Measurements from ENCODE around the gene ZBTB44.

Gene ZBTB44

DNA sequence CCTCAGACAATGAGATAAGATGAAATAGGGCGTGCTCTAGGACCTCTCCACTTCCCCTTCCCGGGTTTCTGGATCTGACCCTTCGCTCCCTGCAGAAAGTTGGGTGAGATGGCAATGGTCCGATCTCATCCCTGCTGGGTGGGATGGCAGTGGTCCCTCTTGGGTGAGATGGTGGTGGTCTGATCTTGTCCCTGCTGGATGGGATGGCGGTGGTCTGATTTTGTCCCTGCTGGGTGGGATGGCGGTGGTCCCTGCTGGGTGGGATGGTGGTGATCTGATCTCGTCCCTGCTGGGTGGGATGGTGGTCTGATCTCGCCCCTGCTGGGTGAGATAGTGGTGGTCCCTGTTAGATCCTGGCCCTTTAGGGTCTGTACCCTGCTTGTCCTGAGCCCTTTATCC lies 133.8 kb downstream of the ZBTB44 start:
- peak overlapping the region; percentile 37 for H3K4me3 ChIP-seq (ENCODE audit: low read depth, low read length)
- DNase-seq (ENCODE audit: low read depth): no peak
- TF ChIP-seq, protein P1, sequence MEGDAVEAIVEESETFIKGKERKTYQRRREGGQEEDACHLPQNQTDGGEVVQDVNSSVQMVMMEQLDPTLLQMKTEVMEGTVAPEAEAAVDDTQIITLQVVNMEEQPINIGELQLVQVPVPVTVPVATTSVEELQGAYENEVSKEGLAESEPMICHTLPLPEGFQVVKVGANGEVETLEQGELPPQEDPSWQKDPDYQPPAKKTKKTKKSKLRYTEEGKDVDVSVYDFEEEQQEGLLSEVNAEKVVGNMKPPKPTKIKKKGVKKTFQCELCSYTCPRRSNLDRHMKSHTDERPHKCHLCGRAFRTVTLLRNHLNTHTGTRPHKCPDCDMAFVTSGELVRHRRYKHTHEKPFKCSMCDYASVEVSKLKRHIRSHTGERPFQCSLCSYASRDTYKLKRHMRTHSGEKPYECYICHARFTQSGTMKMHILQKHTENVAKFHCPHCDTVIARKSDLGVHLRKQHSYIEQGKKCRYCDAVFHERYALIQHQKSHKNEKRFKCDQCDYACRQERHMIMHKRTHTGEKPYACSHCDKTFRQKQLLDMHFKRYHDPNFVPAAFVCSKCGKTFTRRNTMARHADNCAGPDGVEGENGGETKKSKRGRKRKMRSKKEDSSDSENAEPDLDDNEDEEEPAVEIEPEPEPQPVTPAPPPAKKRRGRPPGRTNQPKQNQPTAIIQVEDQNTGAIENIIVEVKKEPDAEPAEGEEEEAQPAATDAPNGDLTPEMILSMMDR (IDR thresholded peaks at IDR 0.05; ENCODE audit: control insufficient read depth, extremely low read depth, insufficient read depth): no peak

DNA sequence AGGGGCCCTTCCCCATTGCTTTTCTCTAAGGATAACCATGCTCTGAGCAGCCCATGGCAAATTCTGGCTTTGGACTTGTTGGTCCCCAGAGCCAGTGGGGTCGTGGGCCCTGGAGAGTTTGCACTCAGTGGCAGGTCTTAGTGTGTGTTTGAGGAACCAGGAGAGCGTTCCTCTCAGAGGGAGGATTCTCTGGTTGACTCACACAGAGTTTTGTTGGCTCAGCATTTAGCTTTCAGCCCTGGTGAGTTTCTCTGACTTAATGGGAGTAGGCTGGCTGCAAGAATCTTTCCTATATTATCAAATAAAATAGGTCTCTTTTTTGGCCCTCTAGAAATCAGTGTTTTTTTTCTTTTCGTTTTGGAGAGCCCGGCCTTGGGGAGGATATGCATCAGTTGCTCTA lies 134.2 kb downstream of the ZBTB44 start:
- no peak for DNase-seq (ENCODE audit: low read depth)
- H3K4me3 ChIP-seq (ENCODE audit: low read depth, low read length): peak overlapping the region; percentile 37
- TF ChIP-seq, protein P1 (IDR thresholded peaks at IDR 0.05; ENCODE audit: control insufficient read depth, extremely low read depth, insufficient read depth): no peak

DNA sequence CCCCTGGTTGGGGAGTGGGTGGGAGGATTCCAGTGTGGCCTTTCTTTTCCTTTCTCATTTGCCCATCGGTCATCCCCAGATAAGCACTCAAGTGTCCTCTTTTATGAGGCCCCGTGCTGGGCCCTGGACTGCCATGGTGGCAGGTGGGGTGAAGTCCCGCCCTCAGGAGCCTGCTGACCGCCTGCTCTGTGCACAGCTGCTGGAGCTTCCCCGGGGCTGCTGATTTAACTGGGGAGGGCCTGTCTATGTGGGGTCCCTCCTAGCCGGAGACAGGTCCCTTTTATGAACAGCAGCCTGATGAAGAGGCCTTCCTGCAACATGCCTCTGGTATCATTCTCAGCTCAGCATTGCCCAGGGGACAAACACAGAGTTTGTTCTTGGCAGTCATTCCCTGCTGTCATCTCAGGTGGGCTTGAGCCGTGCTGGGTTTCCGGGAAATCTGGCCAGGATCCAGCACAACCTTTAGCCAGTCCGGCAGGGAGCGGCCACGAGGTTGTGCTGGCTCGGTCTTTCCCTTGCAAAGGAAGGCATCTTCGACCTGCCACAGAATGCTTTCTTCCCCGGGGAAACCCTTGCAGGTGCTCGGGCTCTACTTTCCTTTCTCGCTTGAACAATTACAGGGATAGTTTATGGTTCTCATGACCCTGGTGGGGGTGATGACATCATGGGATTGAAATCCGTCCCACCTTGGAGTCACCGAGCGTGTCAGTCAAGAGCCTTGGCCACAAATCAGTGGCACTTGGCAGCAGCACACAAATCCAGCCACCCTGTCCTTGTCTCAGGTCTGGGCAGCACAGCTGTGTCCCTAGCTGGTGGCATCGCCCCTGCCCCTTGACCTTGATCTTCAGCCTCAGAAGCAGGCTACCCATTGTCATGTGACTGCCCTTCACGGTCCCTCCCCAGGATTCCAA lies 135.1 kb downstream of the ZBTB44 start:
- no peak overlapping the region for H3K4me3 ChIP-seq (ENCODE audit: low read depth, low read length)
- TF ChIP-seq, protein P1 (IDR thresholded peaks at IDR 0.05; ENCODE audit: control insufficient read depth, extremely low read depth, insufficient read depth): no peak
- DNase-seq (ENCODE audit: low read depth): no peak

DNA sequence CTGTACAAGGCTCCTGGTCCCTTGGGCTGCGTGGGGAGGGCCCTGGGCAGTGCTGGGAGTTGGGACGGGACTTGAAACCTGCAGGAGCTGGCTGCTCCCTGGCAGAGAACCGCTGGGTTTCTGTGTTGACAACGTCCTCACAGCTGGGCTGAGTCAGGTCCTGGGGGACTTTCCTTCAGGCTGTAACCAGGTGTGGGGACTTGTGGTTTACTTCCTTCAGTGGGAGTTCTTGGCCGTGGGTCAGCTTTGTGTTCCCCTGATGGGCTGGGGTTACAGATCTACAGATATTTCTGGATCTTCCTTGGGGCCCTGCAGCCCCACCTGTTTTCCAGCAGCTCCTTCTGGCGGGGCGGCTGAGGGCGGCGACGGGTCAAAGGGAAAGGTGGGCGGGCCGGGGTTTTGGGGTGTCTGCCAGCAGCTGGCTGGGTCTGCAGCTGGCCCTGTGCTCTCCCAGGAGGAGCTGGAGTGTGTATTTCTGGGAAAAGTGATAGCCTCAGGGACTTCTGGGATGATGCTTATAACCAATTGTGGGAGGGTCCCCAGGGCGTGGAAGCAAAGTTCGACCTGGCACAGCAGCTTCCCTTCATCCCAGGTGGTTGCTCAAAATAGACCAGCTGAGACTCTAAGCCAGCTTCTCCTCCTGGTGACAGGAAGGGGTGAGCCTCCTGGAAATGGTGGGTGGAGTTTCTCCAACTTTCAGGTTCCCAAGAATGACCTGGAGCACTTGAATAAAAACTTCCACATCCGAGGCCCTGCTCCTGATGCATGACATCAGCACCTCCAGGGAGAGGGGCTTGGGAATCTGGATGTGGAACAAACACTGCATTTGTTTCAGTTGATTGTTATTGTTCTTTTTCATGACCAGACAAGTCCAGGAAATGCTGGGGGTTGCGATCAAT lies 136.0 kb downstream of the ZBTB44 start:
- no peak overlapping the region for H3K4me3 ChIP-seq (ENCODE audit: low read depth, low read length)
- no peak for DNase-seq (ENCODE audit: low read depth)
- TF ChIP-seq, protein P1 (IDR thresholded peaks at IDR 0.05; ENCODE audit: control insufficient read depth, extremely low read depth, insufficient read depth): no peak

DNA sequence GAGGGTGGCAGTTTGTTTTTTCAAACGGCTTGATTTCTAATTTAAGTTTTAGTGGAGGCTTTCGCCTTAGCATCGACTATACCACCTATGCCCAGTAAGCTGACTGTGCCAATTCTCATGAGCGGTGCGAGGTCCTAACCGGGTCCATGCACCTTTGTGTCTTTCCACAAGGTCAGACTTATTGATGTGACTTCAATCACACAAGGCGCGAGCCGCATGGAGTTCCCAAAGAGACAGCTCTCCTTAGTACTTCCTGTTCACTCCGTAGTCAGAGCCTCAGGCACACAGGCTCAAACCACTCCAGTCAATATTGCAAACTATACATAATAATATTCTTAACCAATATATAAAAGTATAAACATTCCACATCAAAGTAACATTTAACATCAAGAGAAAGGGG lies 136.9 kb downstream of the ZBTB44 start:
- DNase-seq (ENCODE audit: low read depth): no peak
- TF ChIP-seq, protein P1 (IDR thresholded peaks at IDR 0.05; ENCODE audit: control insufficient read depth, extremely low read depth, insufficient read depth): no peak
- H3K4me3 ChIP-seq (ENCODE audit: low read depth, low read length): no peak overlapping the region

All from LNCaP clone FGC (cell line).